Neuronal stem cell (in vitro differentiated cells): ENCODE measurements around the gene HOXC9.

ENCODE experiments used
- DNase-seq: peaks from one replicate; pipeline ENCODE4 v3.0.0-alpha.2; 2013; ENCODE audit warnings: low spot score
- H2AFZ ChIP-seq: one replicate; pipeline ENCODE4 v1.6.1; 2013; ENCODE audit warnings: mild to moderate bottlenecking, low read length, inconsistent platforms
- H2AK5ac ChIP-seq: 2 replicates; pipeline ENCODE4 v1.6.1; 2013; ENCODE audit warnings: low read depth, mild to moderate bottlenecking, inconsistent platforms, low read length, moderate library complexity, mixed read lengths
- H2BK120ac ChIP-seq: 2 replicates; pipeline ENCODE4 v1.6.1; 2013; ENCODE audit warnings: low read depth, mild to moderate bottlenecking, inconsistent platforms, low read length, moderate library complexity, mixed read lengths
- H2BK12ac ChIP-seq: one replicate; pipeline ENCODE4 v1.6.1; 2013; ENCODE audit warnings: low read length, inconsistent platforms
- H2BK15ac ChIP-seq: 2 replicates; pipeline ENCODE4 v1.6.1; 2013; ENCODE audit warnings: mild to moderate bottlenecking, low read length, inconsistent platforms, mixed read lengths
- H2BK5ac ChIP-seq: one replicate; pipeline ENCODE4 v1.6.1; 2013; ENCODE audit warnings: inconsistent platforms, mild to moderate bottlenecking, low read length, moderate library complexity
- H3K14ac ChIP-seq: one replicate; pipeline ENCODE4 v1.6.1; 2013; ENCODE audit warnings: low read length, inconsistent platforms
- H3K18ac ChIP-seq: 2 replicates; pipeline ENCODE4 v1.6.1; 2013; ENCODE audit warnings: low read length, inconsistent platforms
- H3K23ac ChIP-seq: 2 replicates; pipeline ENCODE4 v1.6.1; 2013; ENCODE audit warnings: low read depth, mild to moderate bottlenecking, mixed read lengths, low read length, inconsistent platforms; ENCODE audit not compliant: poor library complexity
- H3K27ac ChIP-seq: replicated peaks from 3 replicates; pipeline ENCODE4 v1.5.1; 2013; ENCODE audit warnings: low read length, inconsistent platforms
- H3K27me3 ChIP-seq, 3 experiments: 2 replicates each; pipeline ENCODE4 v1.6.1; 2013; ENCODE audit warnings: low read length in 3 of 3, mild to moderate bottlenecking in 2 of 3, inconsistent platforms in 1 of 3, low read depth in 1 of 3, mixed read lengths in 1 of 3, moderate library complexity in 1 of 3; ENCODE audit not compliant: control insufficient read depth in 3 of 3, insufficient read depth in 3 of 3
- H3K36me3 ChIP-seq, 2 donors: replicated peaks in 1 of 2; 2 replicates each; pipeline ENCODE4 v1.6.1; 2013; ENCODE audit warnings: low read length in 2 of 2; ENCODE audit not compliant: control insufficient read depth in 2 of 2, insufficient read depth in 2 of 2
- H3K4ac ChIP-seq: 2 replicates; pipeline ENCODE4 v1.6.1; 2013; ENCODE audit warnings: inconsistent platforms, mild to moderate bottlenecking, low read length, moderate library complexity
- H3K4me1 ChIP-seq, 2 donors: 1 replicate in 1 of 2; 2 replicates in 1 of 2; pipeline ENCODE4 v1.6.1; 2013; ENCODE audit warnings: low read length in 2 of 2, low read depth in 1 of 2; ENCODE audit not compliant: control insufficient read depth in 2 of 2, insufficient read depth in 1 of 2
- H3K4me2 ChIP-seq: one replicate; pipeline ENCODE4 v1.6.1; 2013; ENCODE audit warnings: mild to moderate bottlenecking, low read length, inconsistent platforms; ENCODE audit not compliant: insufficient read depth, poor library complexity, severe bottlenecking
- H3K4me3 ChIP-seq, 2 donors: 2 replicates each; pipeline ENCODE4 v1.5.1; 2013; ENCODE audit warnings: low read length in 2 of 2, mild to moderate bottlenecking in 2 of 2, inconsistent platforms in 1 of 2, moderate library complexity in 1 of 2
- H3K79me1 ChIP-seq: one replicate; pipeline ENCODE4 v1.6.1; 2013; ENCODE audit warnings: low read depth, mild to moderate bottlenecking, inconsistent platforms, low read length, moderate library complexity
- H3K9ac ChIP-seq: one replicate; pipeline ENCODE4 v1.6.1; 2013; ENCODE audit warnings: mild to moderate bottlenecking, low read depth, low read length, inconsistent platforms; ENCODE audit not compliant: poor library complexity
- H3K9me3 ChIP-seq, 2 donors: replicated peaks in 1 of 2; 2 replicates each; pipeline versions ENCODE3 to v1.6.1; 2013; ENCODE audit warnings: low read length in 2 of 2, mild to moderate bottlenecking in 2 of 2, inconsistent platforms in 1 of 2, low read depth in 1 of 2, mixed read lengths in 1 of 2, moderate library complexity in 1 of 2; ENCODE audit not compliant: control insufficient read depth in 2 of 2, insufficient read depth in 1 of 2
- H4K8ac ChIP-seq: one replicate; pipeline ENCODE4 v1.6.1; 2013; ENCODE audit warnings: low read depth, mild to moderate bottlenecking, inconsistent platforms, low read length, moderate library complexity
- H4K91ac ChIP-seq: one replicate; pipeline ENCODE4 v1.6.1; 2013; ENCODE audit warnings: low read length, low read depth, mild to moderate bottlenecking, inconsistent platforms; ENCODE audit not compliant: poor library complexity
- WGBS, 2 donors: extraction: QIAGEN DNeasy Blood & Tissue Kit; methylation state at CpG; one replicate each; pipeline ENCODE4 v1.1.7; 2013; ENCODE audit warnings: missing lambda C conversion rate in 2 of 2, mixed read lengths in 1 of 2; ENCODE audit not compliant: insufficient read length in 2 of 2, insufficient replicate concordance in 1 of 2; ENCODE audit errors: extremely low coverage in 2 of 2; 5-methylcytosine and 5-hydroxymethylcytosine counted together

Gene HOXC9

GRCh38 chr12:53978477-53979356 is 21.2 kb upstream of the HOXC9 start:
- Histone ChIP-seq H4K91ac (no peak overlapping the region), H3K4me2 (no peak overlapping the region), H3K14ac (no peak overlapping the region), H3K18ac (no peak overlapping the region), H3K27ac (no peak overlapping the region), H3K23ac (no peak overlapping the region), H2AK5ac (no peak overlapping the region), H2BK120ac (no peak overlapping the region), H3K4me3 (no peak overlapping the region), H2AFZ (no peak overlapping the region), H4K8ac (no peak overlapping the region), H2BK15ac (no peak overlapping the region), H3K4me1 (no peaks in the 10 kb centered on the region), H3K36me3 (no peaks in the 10 kb centered on the region), H2BK5ac (no peak overlapping the region), H3K9me3 (peaks cover 0 to 16% of the 10 kb centered on the region in 2 donors), H3K9ac (no peak overlapping the region), H3K4ac (no peak overlapping the region), H3K79me1 (no peaks in the 10 kb centered on the region), H3K27me3 (peaks cover 56 to 99% (median 97%) of the 10 kb centered on the region in 3 experiments), H2BK12ac (no peak overlapping the region)
- DNase-seq, result no peak
- WGBS, 2 donors, result no CpG with 5 or more reads among the region's 15 CpGs

GRCh38 chr12:53980104-53980801 is 19.7 kb upstream of the HOXC9 start:
- Histone ChIP-seq H3K27ac (no peak overlapping the region), H3K23ac (no peak overlapping the region), H3K9me3 (peaks cover 0 to 23% of the 10 kb centered on the region in 2 donors), H3K36me3 (no peaks in the 10 kb centered on the region), H3K14ac (no peak overlapping the region), H2BK12ac (no peak overlapping the region), H2AK5ac (no peak overlapping the region), H2BK15ac (no peak overlapping the region), H4K8ac (no peak overlapping the region), H3K9ac (no peak overlapping the region), H2BK120ac (no peak overlapping the region), H3K4me3 (no peak overlapping the region), H3K4me2 (no peak overlapping the region), H2AFZ (no peak overlapping the region), H3K4ac (no peak overlapping the region), H4K91ac (no peak overlapping the region), H3K4me1 (peaks cover 0 to under 1% of the 10 kb centered on the region in 2 donors), H3K27me3 (peaks cover 53 to 98% (median 97%) of the 10 kb centered on the region in 3 experiments), H3K79me1 (no peaks in the 10 kb centered on the region), H2BK5ac (no peak overlapping the region), H3K18ac (no peak overlapping the region)
- WGBS, 2 donors, result no CpG with 5 or more reads among the region's 7 CpGs
- no peak for DNase-seq

GRCh38 chr12:53980802-53981496 is 19.0 kb upstream of the HOXC9 start:
- H4K8ac ChIP-seq, result no peak overlapping the region
- no peaks in the 10 kb centered on the region for H3K36me3 ChIP-seq
- no peak overlapping the region for H4K91ac ChIP-seq
- H3K9me3 ChIP-seq, result peaks cover 0 to 24% of the 10 kb centered on the region in 2 donors
- H3K79me1 ChIP-seq, result no peaks in the 10 kb centered on the region
- no CpG with 5 or more reads among the region's 15 CpGs for WGBS, 2 donors
- H3K4ac ChIP-seq, result no peak overlapping the region
- no peak overlapping the region for H2BK5ac ChIP-seq
- no peak overlapping the region for H2AK5ac ChIP-seq
- no peak overlapping the region for H2BK12ac ChIP-seq
- peaks cover 53 to 98% (median 97%) of the 10 kb centered on the region in 3 experiments for H3K27me3 ChIP-seq
- H3K18ac ChIP-seq, result no peak overlapping the region
- no peak overlapping the region for H2BK15ac ChIP-seq
- no peak overlapping the region for H3K23ac ChIP-seq
- H2AFZ ChIP-seq, result no peak overlapping the region
- H3K4me3 ChIP-seq, result no peak overlapping the region
- no peak overlapping the region for H3K9ac ChIP-seq
- no peak overlapping the region for H3K27ac ChIP-seq
- peaks cover 0 to 3% of the 10 kb centered on the region in 2 donors for H3K4me1 ChIP-seq
- no peak overlapping the region for H2BK120ac ChIP-seq
- no peak for DNase-seq
- H3K4me2 ChIP-seq, result no peak overlapping the region
- no peak overlapping the region for H3K14ac ChIP-seq
